Psoas muscle (tissue), 8 donors: ENCODE results near the gene KRT14. TPM values are rescaled to one million over a fixed set of nuclear protein-coding genes. Genes with fewer than 3 reads are reported as not detected.

Experiments used
- ATAC-seq, 4 donors: fragments of 200-7000 bp; cut with Tn5 transposase; one replicate each; pipeline ENCODE4 v1.9.1; 2020; ENCODE audit warnings: moderate library complexity in 3 of 4, mild to moderate bottlenecking in 2 of 4
- DNase-seq, 2 donors: peaks; one replicate each; pipeline ENCODE4 v3.0.0-alpha.2; 2020
- H3K27ac ChIP-seq: fragments of 200-600 bp; one replicate; pipeline ENCODE4 v1.8.0; 2022
- H3K27me3 ChIP-seq, 3 donors: fragments of 200-600 bp in 1 of 3; one replicate each; pipeline versions ENCODE4 v1.6.1 to v1.8.0; 2013 to 2022; ENCODE audit warnings: low read length in 2 of 3, mild to moderate bottlenecking in 2 of 3, moderate library complexity in 1 of 3; ENCODE audit not compliant: insufficient read depth in 3 of 3
- H3K36me3 ChIP-seq, 2 donors: fragments of 200-600 bp in 1 of 2; one replicate each; pipeline versions ENCODE4 v1.6.1 to v1.8.0; 2013 to 2022; ENCODE audit warnings: low read depth in 1 of 2, mild to moderate bottlenecking in 1 of 2, moderate library complexity in 1 of 2; ENCODE audit not compliant: insufficient read depth in 1 of 2
- H3K4me1 ChIP-seq: fragments of 200-600 bp; one replicate; pipeline ENCODE4 v1.8.0; 2022
- H3K4me3 ChIP-seq: fragments of 200-600 bp; one replicate; pipeline ENCODE4 v1.8.0; 2022; ENCODE audit warnings: mild to moderate bottlenecking
- H3K9me3 ChIP-seq: fragments of 200-600 bp; one replicate; pipeline ENCODE4 v1.8.0; 2022
- CTCF ChIP-seq: fragments of 200-600 bp; IDR thresholded peaks from one replicate; pipeline ENCODE4 v1.8.0; 2022; ENCODE audit warnings: antibody characterized with exemption
- WGBS, 3 donors: extraction: QIAGEN DNeasy Blood & Tissue Kit; methylation state at CpG; one replicate each; pipeline versions ENCODE4 v1.1.6 to v1.1.7; 2013; 5-methylcytosine and 5-hydroxymethylcytosine counted together
- intact Hi-C, 2 donors: fragments of 100-400 bp; cut with DNase I; formaldehyde crosslinking; loops; one replicate each; pipeline versions ENCODE4 v1.11.0 to v1.14.2; 2022
- polyA plus RNA-seq, 3 donors: library from polyadenylated mRNA; stranded (reverse); fragments of 200-250 nt; gene quantifications; one replicate each; pipeline ENCODE4 v1.2.3, GENCODE V29; 2013
- total RNA-seq, 4 donors: library from RNA; stranded (reverse); fragmentation: NEBNext Ultra II Directional in 2 of 4; extraction: Animal tissue kit (Norgen Biotek cat#: 25700) in 2 of 4; gene quantifications; one replicate each; pipeline versions ENCODE4 v1.2.1 to v1.2.4, GENCODE V29; 2021 to 2023
- donor health status: healthy with polysubstance abuse.
- donor health status: DM: no; HTN: no; CAD: no; lungs with moderate emphysema.
- donor health status: Bipolar disorder and iron deficiency.
- donor health status: healthy.
- donor health status: DM: yes; HTN: yes; CAD: no.
- donor health status: DM: no; HTN: no; CAD: no.
- donor health status: DM: no; HTN: no; CAD: no.
- donor health status: DM: yes; HTN: yes; CAD: no.

The KRT14 gene
- total and polyA plus RNA-seq, 7 donors: 0.03 to 0.54 (median 0.17) TPM; not detected in 2

- H3K4me3 ChIP-seq: no peak overlapping the region
- TF ChIP-seq CTCF: no peak
- H3K4me1 ChIP-seq: peaks cover 7% of the 10 kb centered on the region
- DNase-seq (no peak), ATAC-seq (no peak)
- H3K9me3 ChIP-seq: no peaks in the 10 kb centered on the region
- WGBS, 3 donors: 70 to 74% (median 72%) methylated on average over 5 of the region's 5 CpGs
- intact Hi-C loops: no loop called here
- no peak overlapping the region for H3K27ac ChIP-seq
- H3K36me3 ChIP-seq: no peaks in the 10 kb centered on the region
- no peaks in the 10 kb centered on the region for H3K27me3 ChIP-seq
Observed at GRCh38 chr17:41632482-41633105, 45.9 kb upstream of the KRT14 start.

GRCh38 chr17:41631898-41632285 is 45.2 kb upstream of the KRT14 start:
- no peaks in the 10 kb centered on the region for H3K27me3 ChIP-seq
- ATAC-seq: no peak
- no peaks in the 10 kb centered on the region for H3K9me3 ChIP-seq
- no peak for DNase-seq
- peaks cover 7% of the 10 kb centered on the region for H3K4me1 ChIP-seq
- 82 to 90% (median 84%) methylated on average over 15 of the region's 15 CpGs for WGBS, 3 donors
- no peak overlapping the region for H3K27ac ChIP-seq
- H3K36me3 ChIP-seq: no peaks in the 10 kb centered on the region
- intact Hi-C loops: no loop called here
- TF ChIP-seq CTCF: no peak
- H3K4me3 ChIP-seq: no peak overlapping the region

- H3K27me3 ChIP-seq: no peaks in the 10 kb centered on the region
- no peaks in the 10 kb centered on the region for H3K9me3 ChIP-seq
- no peak overlapping the region for H3K4me3 ChIP-seq
- no peaks in the 10 kb centered on the region for H3K36me3 ChIP-seq
- no peak for ATAC-seq
- H3K4me1 ChIP-seq: peaks cover 7% of the 10 kb centered on the region
- no peak overlapping the region for H3K27ac ChIP-seq
- no peak for TF ChIP-seq CTCF
- intact Hi-C loops: no loop called here
- DNase-seq: no peak
- WGBS, 3 donors: 71 to 85% (median 74%) methylated on average over 8 of the region's 8 CpGs
Observed at GRCh38 chr17:41631025-41631897, 44.6 kb upstream of the KRT14 start.

- peak in 1 of 2 donors; percentile 39 for DNase-seq
- no peak overlapping the region for H3K4me3 ChIP-seq
- TF ChIP-seq CTCF: no peak
- no peak overlapping the region for H3K27ac ChIP-seq
- H3K36me3 ChIP-seq: no peaks in the 10 kb centered on the region
- 83 to 88% (median 85%) methylated on average over 13 of the region's 13 CpGs for WGBS, 3 donors
- no peaks in the 10 kb centered on the region for H3K27me3 ChIP-seq
- intact Hi-C loops: no loop called here
- no peak for ATAC-seq
- H3K9me3 ChIP-seq: no peaks in the 10 kb centered on the region
- H3K4me1 ChIP-seq: peaks cover 3% of the 10 kb centered on the region
Observed at GRCh38 chr17:41629826-41630670, 43.4 kb upstream of the KRT14 start.
